ENCODE measurements around the gene BACE1.
"Not testable (repeated sequence)": the region's sequence is repeated elsewhere in the genome, so short reads cannot be mapped to it uniquely, and the experiment has no call there.

BACE1 gene

DNA sequence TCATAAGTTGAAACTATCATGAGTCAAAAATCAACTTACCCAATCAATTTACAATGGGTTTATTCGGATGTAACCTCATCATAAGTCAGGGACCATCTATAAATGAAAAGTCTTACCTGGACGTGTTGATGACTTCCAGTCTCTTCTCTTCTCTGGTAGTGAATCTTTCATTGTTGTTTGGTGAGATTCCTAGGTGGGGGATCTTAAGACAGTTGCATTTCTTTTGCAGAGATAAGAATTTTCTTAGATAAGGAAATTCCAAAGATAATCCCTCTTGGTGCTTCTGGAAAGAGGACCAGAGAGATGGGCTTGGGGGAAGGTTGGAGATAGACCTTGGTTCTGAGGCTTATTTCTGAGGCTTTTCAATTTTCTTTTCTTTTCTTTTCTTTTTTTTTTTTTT lies 46.2 kb downstream of the BACE1 start:
- Histone ChIP-seq H3K4ac (ENCODE audit: low read depth, low read length) (no peak overlapping the region), H3K14ac (ENCODE audit: low read length) (no peak overlapping the region)
- no CpG with 5 or more reads among the region's 2 CpGs for WGBS (ENCODE audit: extremely low coverage, insufficient coverage, insufficient read length)

GRCh38 chr11:117265745-117266144 lies 50.3 kb downstream of the BACE1 start:
- Histone ChIP-seq H4K8ac (ENCODE audit: low read depth, low read length) (no peak overlapping the region), H2AK5ac (ENCODE audit: low read length) (no peak overlapping the region), H3K18ac (ENCODE audit: low read length) (no peak overlapping the region), H3K27ac (ENCODE audit: low read depth, low read length) (no peak overlapping the region), H3K9me3 (ENCODE audit: insufficient read depth, low read depth, low read length) (no peaks in the 10 kb centered on the region), H3K23ac (ENCODE audit: low read length) (no peak overlapping the region), H2BK12ac (ENCODE audit: low read length) (no peak overlapping the region), H3K9ac (ENCODE audit: low read length) (no peak overlapping the region), H3K27me3 (ENCODE audit: insufficient read depth, low read length) (no peaks in the 10 kb centered on the region), H2BK5ac (ENCODE audit: low read depth, low read length, poor library complexity) (no peak overlapping the region), H2BK120ac (ENCODE audit: insufficient read depth, low read length, poor library complexity) (no peak overlapping the region), H3K79me1 (ENCODE audit: low read length) (peaks cover 4% of the 10 kb centered on the region), H3K4ac (ENCODE audit: low read depth, low read length) (no peak overlapping the region), H3K4me1 (ENCODE audit: control insufficient read depth in 1 of 2, insufficient read depth in 2 of 2, low read length in 2 of 2) (peaks cover 8 to 9% of the 10 kb centered on the region in 2 experiments), H3K4me2 (ENCODE audit: low read length) (no peak overlapping the region), H2AFZ (ENCODE audit: insufficient read depth, low read length, poor library complexity) (no peak overlapping the region), H4K12ac (ENCODE audit: low read depth, low read length) (no peak overlapping the region), H3K36me3 (ENCODE audit: control insufficient read depth in 1 of 2, insufficient read depth in 2 of 2, low read length in 2 of 2) (peaks cover 0 to 13% of the 10 kb centered on the region in 2 experiments), H4K91ac (ENCODE audit: low read depth, low read length) (no peak overlapping the region), H3K79me2 (ENCODE audit: control insufficient read depth, insufficient read depth, low read length, poor library complexity) (no peaks in the 10 kb centered on the region), H3K4me3 (ENCODE audit: low read depth, low read length) (no peak overlapping the region), H3K14ac (ENCODE audit: low read length) (no peak overlapping the region)
- no CpG with 5 or more reads among the region's 2 CpGs for WGBS (ENCODE audit: extremely low coverage, insufficient coverage, insufficient read length)
- DNase-seq = no peak

More for the DNA sequence above, 46.2 kb downstream of the BACE1 start:
- no peak overlapping the region for H3K4me3 ChIP-seq (ENCODE audit: low read depth, low read length)
- no peak overlapping the region for H2BK120ac ChIP-seq (ENCODE audit: insufficient read depth, low read length, poor library complexity)
- no peak overlapping the region for H4K8ac ChIP-seq (ENCODE audit: low read depth, low read length)
- H3K4me2 ChIP-seq (ENCODE audit: low read length) = no peak overlapping the region
- H3K18ac ChIP-seq (ENCODE audit: low read length) = no peak overlapping the region
- H2AFZ ChIP-seq (ENCODE audit: insufficient read depth, low read length, poor library complexity) = no peak overlapping the region
- no peaks in the 10 kb centered on the region for H3K27me3 ChIP-seq (ENCODE audit: insufficient read depth, low read length)
- no peak overlapping the region for H3K9ac ChIP-seq (ENCODE audit: low read length)
- peaks cover 5% of the 10 kb centered on the region for H3K79me1 ChIP-seq (ENCODE audit: low read length)
- peaks cover 4% of the 10 kb centered on the region for H3K9me3 ChIP-seq (ENCODE audit: insufficient read depth, low read depth, low read length)
- no peak overlapping the region for H4K91ac ChIP-seq (ENCODE audit: low read depth, low read length)
- H2AK5ac ChIP-seq (ENCODE audit: low read length) = no peak overlapping the region
- no peak overlapping the region for H2BK12ac ChIP-seq (ENCODE audit: low read length)
- H3K27ac ChIP-seq (ENCODE audit: low read depth, low read length) = no peak overlapping the region
- peaks cover 13 to 14% of the 10 kb centered on the region in 2 experiments for H3K4me1 ChIP-seq (ENCODE audit: control insufficient read depth in 1 of 2, insufficient read depth in 2 of 2, low read length in 2 of 2)
- no peaks in the 10 kb centered on the region for H3K79me2 ChIP-seq (ENCODE audit: control insufficient read depth, insufficient read depth, low read length, poor library complexity)
- H3K36me3 ChIP-seq (ENCODE audit: control insufficient read depth in 1 of 2, insufficient read depth in 2 of 2, low read length in 2 of 2) = peaks cover 4 to 6% of the 10 kb centered on the region in 2 experiments
- H3K23ac ChIP-seq (ENCODE audit: low read length) = no peak overlapping the region
- no peak overlapping the region for H4K12ac ChIP-seq (ENCODE audit: low read depth, low read length)
- DNase-seq = peak in 1 of 2 donors; percentile 59
- H2BK5ac ChIP-seq (ENCODE audit: low read depth, low read length, poor library complexity) = no peak overlapping the region

GRCh38 chr11:117264624-117265323 lies 51.3 kb downstream of the BACE1 start:
- not testable (repeated sequence) for H3K18ac ChIP-seq (ENCODE audit: low read length); H3K4me2 ChIP-seq (ENCODE audit: low read length); H2AFZ ChIP-seq (ENCODE audit: insufficient read depth, low read length, poor library complexity); H4K91ac ChIP-seq (ENCODE audit: low read depth, low read length); H3K4me3 ChIP-seq (ENCODE audit: low read depth, low read length); H3K27ac ChIP-seq (ENCODE audit: low read depth, low read length); H3K9me3 ChIP-seq (ENCODE audit: insufficient read depth, low read depth, low read length); H3K27me3 ChIP-seq (ENCODE audit: insufficient read depth, low read length); H2BK12ac ChIP-seq (ENCODE audit: low read length); DNase-seq; H3K9ac ChIP-seq (ENCODE audit: low read length); H3K4ac ChIP-seq (ENCODE audit: low read depth, low read length); H3K79me1 ChIP-seq (ENCODE audit: low read length); H3K4me1 ChIP-seq (ENCODE audit: control insufficient read depth in 1 of 2, insufficient read depth in 2 of 2, low read length in 2 of 2); H4K8ac ChIP-seq (ENCODE audit: low read depth, low read length); H4K12ac ChIP-seq (ENCODE audit: low read depth, low read length); H2BK120ac ChIP-seq (ENCODE audit: insufficient read depth, low read length, poor library complexity); H3K14ac ChIP-seq (ENCODE audit: low read length); H3K23ac ChIP-seq (ENCODE audit: low read length); H2AK5ac ChIP-seq (ENCODE audit: low read length); H3K79me2 ChIP-seq (ENCODE audit: control insufficient read depth, insufficient read depth, low read length, poor library complexity); H2BK5ac ChIP-seq (ENCODE audit: low read depth, low read length, poor library complexity)
- peaks cover 2 to 16% of the 10 kb centered on the region in 2 experiments for H3K36me3 ChIP-seq (ENCODE audit: control insufficient read depth in 1 of 2, insufficient read depth in 2 of 2, low read length in 2 of 2)
- WGBS (ENCODE audit: extremely low coverage, insufficient coverage, insufficient read length) = no CpG with 5 or more reads among the region's 7 CpGs

- Histone ChIP-seq H3K4ac (ENCODE audit: low read depth, low read length) (no peak overlapping the region), H3K9me3 (ENCODE audit: insufficient read depth, low read depth, low read length) (no peaks in the 10 kb centered on the region), H4K12ac (ENCODE audit: low read depth, low read length) (no peak overlapping the region), H3K79me2 (ENCODE audit: control insufficient read depth, insufficient read depth, low read length, poor library complexity) (no peaks in the 10 kb centered on the region), H3K36me3 (ENCODE audit: control insufficient read depth in 1 of 2, insufficient read depth in 2 of 2, low read length in 2 of 2) (peaks cover 5 to 11% of the 10 kb centered on the region in 2 experiments), H4K91ac (ENCODE audit: low read depth, low read length) (no peak overlapping the region), H4K8ac (ENCODE audit: low read depth, low read length) (no peak overlapping the region), H3K4me2 (ENCODE audit: low read length) (no peak overlapping the region), H2AFZ (ENCODE audit: insufficient read depth, low read length, poor library complexity) (no peak overlapping the region), H2BK5ac (ENCODE audit: low read depth, low read length, poor library complexity) (no peak overlapping the region), H3K4me3 (ENCODE audit: low read depth, low read length) (no peak overlapping the region), H3K14ac (ENCODE audit: low read length) (no peak overlapping the region), H3K18ac (ENCODE audit: low read length) (no peak overlapping the region), H3K27ac (ENCODE audit: low read depth, low read length) (no peak overlapping the region), H2BK120ac (ENCODE audit: insufficient read depth, low read length, poor library complexity) (no peak overlapping the region), H3K27me3 (ENCODE audit: insufficient read depth, low read length) (no peaks in the 10 kb centered on the region), H2BK12ac (ENCODE audit: low read length) (no peak overlapping the region), H3K79me1 (ENCODE audit: low read length) (no peaks in the 10 kb centered on the region), H2AK5ac (ENCODE audit: low read length) (no peak overlapping the region), H3K4me1 (ENCODE audit: control insufficient read depth in 1 of 2, insufficient read depth in 2 of 2, low read length in 2 of 2) (no peaks in the 10 kb centered on the region), H3K23ac (ENCODE audit: low read length) (no peak overlapping the region), H3K9ac (ENCODE audit: low read length) (no peak overlapping the region)
- DNase-seq = no peak
- no CpG with 5 or more reads among the region's 1 CpG for WGBS (ENCODE audit: extremely low coverage, insufficient coverage, insufficient read length)
Measured at GRCh38 chr11:117259417-117259816, 56.6 kb downstream of the BACE1 start.

All from trophoblast cell (in vitro differentiated cells and primary cell).